Astrocyte of the cerebellum (primary cell): Measurements from ENCODE around the gene HPN.

Experiments used
- DNase-seq: peaks from one replicate; pipeline ENCODE4 v3.0.0-alpha.2; 2011; ENCODE audit warnings: low read depth
- H3K4me3 ChIP-seq: 2 replicates; pipeline ENCODE4 v1.5.1; 2011; ENCODE audit warnings: mild to moderate bottlenecking, low read depth, low read length, moderate library complexity
- CTCF ChIP-seq: IDR thresholded peaks from 2 replicates; pipeline ENCODE4 v1.5.1; 2012; ENCODE audit warnings: low read length, low read depth, moderate library complexity, mild to moderate bottlenecking; ENCODE audit errors: missing control alignments
- in situ Hi-C: cut with HindIII; loops from 2 replicates; pipeline ENCODE4 v1.10.0; 2017; ENCODE audit warnings: low sequenced_read_pairs

The HPN gene

DNA sequence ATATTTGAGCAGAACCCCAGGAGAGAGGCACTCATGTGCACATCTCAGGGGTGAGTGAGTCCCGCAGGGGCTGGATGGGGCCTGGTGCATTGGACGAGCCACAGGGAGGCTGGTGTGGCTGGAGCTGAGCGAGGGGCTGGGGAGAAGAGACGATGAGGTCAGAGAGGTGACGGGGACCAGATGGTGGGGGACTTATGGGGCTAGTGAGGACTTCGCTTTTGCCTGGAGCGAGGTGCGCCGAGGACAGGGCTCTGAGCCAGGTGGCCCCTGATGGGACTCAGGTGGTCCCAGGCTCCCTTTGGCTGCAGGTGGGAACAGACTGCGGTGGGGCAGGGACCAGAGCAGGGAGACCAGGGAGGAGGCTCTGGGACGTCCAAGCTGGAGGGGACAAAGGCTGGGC lies 67.2 kb downstream of the HPN start:
- no peak for DNase-seq
- in situ Hi-C loops = no loop called here
- H3K4me3 ChIP-seq = no peak overlapping the region
- no peak for TF ChIP-seq CTCF

- TF ChIP-seq CTCF = no peak
- in situ Hi-C loops = no loop called here
- no peak for DNase-seq
- H3K4me3 ChIP-seq = no peak overlapping the region
Measured at GRCh38 chr19:35109395-35110112, 68.0 kb downstream of the HPN start.

- no peak overlapping the region for H3K4me3 ChIP-seq
- TF ChIP-seq CTCF = no peak
- in situ Hi-C loops = no loop called here
- DNase-seq = no peak
Measured at GRCh38 chr19:35110974-35111373, 69.5 kb downstream of the HPN start.

- H3K4me3 ChIP-seq = no peak overlapping the region
- TF ChIP-seq CTCF = no peak
- DNase-seq = no peak
- in situ Hi-C loops = no loop called here
Measured at GRCh38 chr19:35112995-35113688, 71.6 kb downstream of the HPN start.

- in situ Hi-C loops = no loop called here
- TF ChIP-seq CTCF = peak; percentile 99
- peak overlapping the region; percentile 15 for H3K4me3 ChIP-seq
- DNase-seq = peak; percentile 9
Measured at GRCh38 chr19:35114353-35115176, 73.0 kb downstream of the HPN start.

DNA sequence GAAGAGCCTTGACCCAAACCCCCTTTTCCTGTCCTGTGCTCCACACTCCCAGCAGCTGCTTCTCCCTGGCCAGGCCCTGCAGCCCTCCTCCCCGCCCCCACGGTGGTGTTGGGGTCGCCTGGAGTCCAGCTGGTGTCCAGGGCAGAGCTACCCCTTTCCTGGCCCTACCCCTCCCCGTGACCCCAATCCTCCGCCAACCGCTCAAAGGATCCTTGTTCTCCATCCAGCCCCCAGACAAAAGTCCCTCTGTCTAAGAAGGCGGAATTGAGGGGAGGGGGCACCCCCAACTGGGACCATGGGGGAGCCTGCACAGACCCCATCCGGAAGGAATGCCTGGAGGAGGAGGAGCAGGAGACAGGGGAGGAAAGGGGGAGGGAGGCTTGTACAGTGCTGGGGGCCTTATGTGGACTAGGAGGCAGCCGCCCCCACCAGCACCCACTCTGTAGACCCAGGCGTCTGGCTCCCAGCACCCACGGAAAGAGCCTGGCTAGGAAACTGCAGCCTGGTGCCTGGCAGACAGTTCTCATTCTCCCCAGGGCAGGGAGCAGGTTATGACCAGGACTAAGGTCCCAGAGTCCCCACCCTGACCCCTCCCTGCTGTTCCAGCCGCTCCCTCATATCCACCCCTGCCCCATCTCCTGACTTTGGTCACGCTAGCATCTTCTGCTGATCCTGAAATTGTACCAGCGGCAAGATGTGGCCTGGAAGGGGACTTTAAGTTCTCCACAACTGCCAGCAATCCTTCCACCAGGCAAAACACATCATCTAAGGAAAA lies 73.8 kb downstream of the HPN start, which contains the start of gene FXYD3:
FXYD3 (plus strand) TSS at position 647 of the 775 bp plus-strand sequence. CDS start 3,554 bp downstream, outside the sequence.
- H3K4me3 ChIP-seq = peak within 1 kb of the TSS; percentile 15
- no peak for TF ChIP-seq CTCF
- DNase-seq = no peak
- in situ Hi-C loops = no loop called here
